Osteoblast (primary cell): ENCODE results near the gene NRN1. TPM values are rescaled to one million over a fixed set of nuclear protein-coding genes. Genes with fewer than 3 reads are reported as not detected.
A peak's percentile ranks its signal among the peaks of the same experiment; 100 is the strongest.

ENCODE experiments used
- DNase-seq: peaks from one replicate; pipeline ENCODE4 v3.0.0; 2011; ENCODE audit warnings: low spot score, mixed read lengths; ENCODE audit not compliant: insufficient read length; ENCODE audit errors: missing footprints
- H2AFZ ChIP-seq: 2 replicates; pipeline ENCODE4 v1.6.0; 2011; ENCODE audit warnings: mild to moderate bottlenecking, low read length
- H3K27ac ChIP-seq: 2 replicates; pipeline ENCODE4 v1.5.1; 2011; ENCODE audit warnings: mild to moderate bottlenecking, low read depth, low read length, moderate library complexity
- H3K27me3 ChIP-seq: 2 replicates; pipeline ENCODE4 v1.6.0; 2012; ENCODE audit warnings: mild to moderate bottlenecking, control low read depth, inconsistent platforms, low read length, moderate library complexity; ENCODE audit not compliant: insufficient read depth
- H3K36me3 ChIP-seq: 2 replicates; pipeline ENCODE4 v1.5.1; 2011; ENCODE audit warnings: mild to moderate bottlenecking, low read length, control low read depth, moderate library complexity; ENCODE audit not compliant: insufficient read depth
- H3K4me1 ChIP-seq: 2 replicates; pipeline ENCODE4 v1.5.1; 2011; ENCODE audit warnings: mild to moderate bottlenecking, low read length, control low read depth, moderate library complexity; ENCODE audit not compliant: insufficient read depth
- H3K4me2 ChIP-seq: 2 replicates; pipeline ENCODE4 v1.6.0; 2011; ENCODE audit warnings: mild to moderate bottlenecking, low read length; ENCODE audit not compliant: insufficient read depth
- H3K4me3 ChIP-seq: fragments of 200-600 bp; sonication (generic); 3 replicates; pipeline ENCODE4 v1.5.1; 2012; ENCODE audit warnings: mild to moderate bottlenecking, low read length, inconsistent platforms; ENCODE audit not compliant: insufficient read depth
- H3K79me2 ChIP-seq: 2 replicates; pipeline ENCODE4 v1.6.0; 2012; ENCODE audit warnings: mild to moderate bottlenecking, low read length, control low read depth, inconsistent platforms; ENCODE audit not compliant: insufficient read depth
- H3K9me3 ChIP-seq: 2 replicates; pipeline ENCODE4 v1.5.1; 2011; ENCODE audit warnings: low read depth, low read length, control low read depth
- H4K20me1 ChIP-seq: 2 replicates; pipeline ENCODE4 v1.6.0; 2012; ENCODE audit warnings: mild to moderate bottlenecking, low read length, control low read depth; ENCODE audit not compliant: insufficient read depth
- CTCF ChIP-seq: IDR thresholded peaks from 2 replicates; pipeline ENCODE4 v1.5.1; 2011; ENCODE audit warnings: mild to moderate bottlenecking, low read depth, low read length, moderate library complexity; ENCODE audit errors: extremely low read depth
- total RNA-seq: library from RNA; depleted of rRNA; stranded (reverse); fragments of >200 nt; gene quantifications from 2 replicates; pipeline ENCODE4 v1.2.3, GENCODE V29; 2012

The NRN1 gene
- total RNA-seq, 1 donor = 56.1 TPM

DNA sequence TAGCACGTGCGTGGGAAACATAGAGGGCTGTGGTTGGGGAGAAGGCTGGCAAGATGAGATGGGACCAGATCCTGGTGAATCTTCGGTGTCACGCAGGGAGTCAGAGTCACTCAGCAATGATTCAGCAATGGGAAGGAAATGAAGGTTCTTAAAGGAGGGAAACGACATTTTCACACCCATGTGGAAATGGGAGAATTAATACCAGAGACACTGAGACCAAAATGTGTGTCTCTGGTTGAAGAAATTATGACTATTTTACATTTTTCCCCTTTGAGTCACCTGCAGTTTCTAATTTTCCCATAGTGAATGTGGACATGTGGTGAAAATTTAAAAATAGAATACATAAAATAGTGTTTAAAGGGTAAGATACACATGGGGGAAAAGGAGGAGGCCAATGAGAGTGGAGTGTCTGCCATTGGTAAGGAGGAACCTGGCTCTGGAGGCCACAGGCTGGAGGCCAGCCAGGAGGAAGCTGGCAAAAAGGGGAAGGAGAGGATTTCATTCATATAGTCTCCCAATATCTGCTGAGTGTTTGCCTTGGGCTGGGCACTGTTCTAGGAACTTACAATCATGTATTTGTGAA lies 17.5 kb downstream of the NRN1 start:
- H3K27ac ChIP-seq = no peak overlapping the region
- H2AFZ ChIP-seq = no peak overlapping the region

DNA sequence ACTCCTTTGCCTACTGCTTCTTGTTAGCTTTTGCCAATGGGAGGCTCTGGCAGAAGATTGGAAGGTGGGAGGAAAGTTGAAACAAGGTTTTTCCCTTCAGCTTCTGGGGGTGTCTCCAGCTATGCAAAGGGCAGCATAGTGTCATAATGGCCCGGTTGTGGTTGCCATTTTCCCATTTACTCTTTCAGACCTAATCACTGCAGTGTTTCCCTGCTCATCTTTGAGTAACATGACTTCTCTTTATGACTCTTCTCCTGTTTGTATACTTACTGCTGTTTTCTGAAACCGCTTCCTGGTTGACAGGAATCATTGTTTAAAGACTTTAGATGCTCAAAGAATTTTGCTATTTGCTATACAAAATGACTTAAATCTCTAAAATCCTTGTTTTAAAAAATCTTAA lies 19.9 kb downstream of the NRN1 start:
- Histone ChIP-seq H3K27ac (no peak overlapping the region), H3K4me2 (no peak overlapping the region), H3K9me3 (no peaks in the 10 kb centered on the region), H2AFZ (no peak overlapping the region), H3K36me3 (no peaks in the 10 kb centered on the region), H4K20me1 (no peaks in the 10 kb centered on the region), H3K4me3 (no peak overlapping the region), H3K27me3 (no peaks in the 10 kb centered on the region), H3K4me1 (peaks cover 12% of the 10 kb centered on the region), H3K79me2 (no peaks in the 10 kb centered on the region)
- TF ChIP-seq CTCF = no peak
- DNase-seq = no peak

More for the DNA sequence above, 17.5 kb downstream of the NRN1 start:
- no peak overlapping the region for H3K4me3 ChIP-seq
- no peaks in the 10 kb centered on the region for H4K20me1 ChIP-seq
- H3K27me3 ChIP-seq = peaks cover 3% of the 10 kb centered on the region
- no peak for TF ChIP-seq CTCF
- peaks cover 12% of the 10 kb centered on the region for H3K4me1 ChIP-seq
- H3K79me2 ChIP-seq = no peaks in the 10 kb centered on the region
- no peak overlapping the region for H3K4me2 ChIP-seq
- H3K36me3 ChIP-seq = no peaks in the 10 kb centered on the region
- peak; percentile 80 for DNase-seq
- H3K9me3 ChIP-seq = no peaks in the 10 kb centered on the region

GRCh38 chr6:5984150-5985089 lies 22.3 kb downstream of the NRN1 start:
- no peaks in the 10 kb centered on the region for H4K20me1 ChIP-seq
- H3K79me2 ChIP-seq = no peaks in the 10 kb centered on the region
- no peak overlapping the region for H3K4me2 ChIP-seq
- H2AFZ ChIP-seq = no peak overlapping the region
- no peaks in the 10 kb centered on the region for H3K27me3 ChIP-seq
- peaks cover 15% of the 10 kb centered on the region for H3K4me1 ChIP-seq
- DNase-seq = no peak
- no peak for TF ChIP-seq CTCF
- no peak overlapping the region for H3K27ac ChIP-seq
- H3K9me3 ChIP-seq = no peaks in the 10 kb centered on the region
- H3K36me3 ChIP-seq = no peaks in the 10 kb centered on the region
- H3K4me3 ChIP-seq = no peak overlapping the region
